Measurements from ENCODE around the gene ABHD16B.

Gene ABHD16B

DNA sequence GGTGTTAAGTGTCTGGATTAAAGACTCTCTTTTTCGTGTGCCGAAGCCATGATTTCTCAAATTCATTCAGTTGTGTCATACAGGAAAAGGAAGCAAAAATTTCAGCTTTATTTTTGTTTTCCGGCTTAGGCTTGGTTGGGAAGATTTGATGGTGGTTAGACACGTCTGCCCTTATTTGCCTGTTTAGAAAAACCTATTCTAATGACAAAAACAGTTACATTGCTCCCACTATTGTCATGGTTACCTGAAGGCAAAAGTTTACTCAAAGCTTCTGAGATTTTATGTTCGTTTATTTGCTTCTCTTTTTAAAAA lies 34.6 kb downstream of the ABHD16B start:
- DNase-seq (ENCODE audit: low read depth): no peak

DNA sequence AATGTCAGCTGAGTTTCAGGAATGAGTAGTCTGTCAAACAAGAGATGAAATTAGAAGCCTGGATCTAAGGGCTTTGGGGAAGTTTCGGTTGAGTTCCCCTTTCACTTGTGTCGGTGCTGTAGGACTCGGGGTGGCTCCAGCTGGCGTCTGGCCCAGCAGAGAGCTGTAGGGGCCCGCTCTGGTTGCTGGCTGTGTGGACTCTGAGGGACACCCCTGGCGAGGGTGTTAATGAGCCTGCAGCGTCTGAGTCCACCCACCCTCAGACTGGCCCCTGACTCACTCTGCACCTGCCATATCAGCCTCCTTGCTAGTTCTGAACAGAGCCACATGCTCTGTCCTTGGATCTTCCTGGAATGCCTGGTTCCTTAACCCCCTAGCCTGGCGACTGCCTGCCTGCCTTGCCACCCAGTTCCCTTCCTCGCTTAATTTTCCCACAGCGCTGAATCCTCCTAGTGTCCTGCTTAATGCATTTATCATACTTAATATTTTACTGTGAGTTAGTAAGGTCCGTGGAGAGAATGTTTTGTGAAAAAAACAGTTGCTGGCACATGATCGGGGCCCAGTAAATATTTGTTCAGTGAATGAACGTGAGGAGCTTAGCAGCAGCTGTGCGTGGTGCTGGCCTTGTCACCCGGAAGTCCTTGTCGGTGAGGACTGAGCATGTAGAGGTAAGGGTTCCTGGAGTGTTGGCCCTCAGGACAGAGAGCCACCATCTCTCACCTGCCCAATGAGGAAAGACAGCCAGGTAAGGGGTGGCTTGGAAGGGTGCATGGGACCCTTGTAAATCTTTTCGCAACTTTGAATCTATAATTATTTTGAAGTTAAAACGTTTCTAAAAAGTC lies 35.2 kb downstream of the ABHD16B start:
- DNase-seq (ENCODE audit: low read depth): no peak

DNA sequence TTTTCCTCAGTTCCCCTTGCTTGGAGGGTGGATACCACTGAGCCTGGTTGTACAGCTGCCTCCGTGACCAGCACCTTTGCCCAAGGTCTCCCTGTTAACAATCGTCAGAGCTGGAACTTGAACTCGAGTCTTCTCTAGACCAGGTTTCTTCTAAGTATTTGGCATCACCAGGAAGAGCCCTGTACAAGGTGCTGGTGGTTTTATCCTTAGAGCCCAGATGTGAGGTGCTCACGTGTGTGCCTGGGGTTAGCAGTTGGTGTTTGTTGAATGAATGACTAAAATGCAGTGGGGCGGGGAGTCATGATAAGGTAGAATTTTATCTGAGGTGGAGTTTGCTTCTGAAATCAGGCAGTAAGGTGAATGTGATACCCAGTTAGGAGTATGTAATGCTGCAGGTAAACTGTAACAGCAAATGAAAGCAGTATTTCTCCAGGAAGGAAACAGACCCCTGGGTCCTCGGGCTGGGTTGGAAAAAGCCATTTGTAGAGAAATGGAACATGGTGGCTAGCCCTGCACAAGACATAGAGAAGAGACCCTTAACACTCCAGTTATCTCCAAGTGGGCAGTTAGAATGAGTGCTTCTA lies 36.8 kb downstream of the ABHD16B start:
- DNase-seq (ENCODE audit: low read depth): no peak

DNA sequence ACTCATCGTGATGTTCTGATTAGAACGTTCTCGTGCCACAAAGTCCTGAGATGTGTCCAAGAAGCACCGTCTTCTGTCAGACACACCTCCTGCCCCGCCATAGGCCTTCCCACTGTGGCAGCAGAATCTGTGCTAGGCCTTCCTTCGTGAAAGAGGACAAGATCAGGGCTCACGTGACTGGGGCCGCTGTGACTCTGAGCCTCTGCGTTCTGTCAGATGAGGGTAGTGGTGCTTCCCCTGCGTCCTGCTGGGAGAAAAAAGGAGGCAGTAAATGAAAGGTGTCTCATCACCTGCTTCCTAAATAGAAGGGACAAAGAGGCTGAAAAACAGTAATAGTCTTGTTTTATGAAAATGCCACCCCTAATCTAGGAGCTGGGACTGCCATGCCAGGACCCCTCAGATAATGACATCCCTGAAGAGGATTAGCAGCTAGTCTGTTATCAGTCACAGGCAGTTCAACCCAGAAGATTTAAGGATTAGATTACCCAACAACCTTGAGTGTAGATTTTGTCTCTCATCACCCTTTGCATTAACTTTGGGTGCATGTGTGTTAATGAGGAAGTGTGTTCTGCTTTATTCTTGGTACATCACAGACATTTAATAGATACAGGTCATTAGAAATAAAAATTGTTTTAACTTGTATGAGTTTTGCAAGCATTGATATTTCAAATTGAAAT lies 37.7 kb downstream of the ABHD16B start:
- DNase-seq (ENCODE audit: low read depth): no peak

DNA sequence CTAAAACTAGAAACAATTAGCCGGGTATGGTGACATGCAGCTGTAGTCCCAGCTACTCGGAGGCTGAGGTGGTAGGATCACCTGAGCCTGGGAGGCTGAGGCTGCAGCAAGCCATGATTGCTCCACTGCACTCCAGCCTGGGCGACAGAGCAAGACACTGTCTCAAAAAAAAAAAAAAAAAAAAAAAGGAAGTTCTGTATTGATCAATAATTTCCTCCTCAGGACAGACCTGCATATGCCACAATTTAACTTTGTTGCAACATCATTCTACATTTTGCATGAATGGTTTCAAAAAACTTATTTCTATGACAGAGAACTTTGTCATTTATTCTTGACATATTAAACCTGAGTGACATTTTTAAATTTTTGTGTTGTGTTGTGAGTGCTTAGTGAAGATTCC lies 39.1 kb downstream of the ABHD16B start:
- DNase-seq (ENCODE audit: low read depth): no peak

DNA sequence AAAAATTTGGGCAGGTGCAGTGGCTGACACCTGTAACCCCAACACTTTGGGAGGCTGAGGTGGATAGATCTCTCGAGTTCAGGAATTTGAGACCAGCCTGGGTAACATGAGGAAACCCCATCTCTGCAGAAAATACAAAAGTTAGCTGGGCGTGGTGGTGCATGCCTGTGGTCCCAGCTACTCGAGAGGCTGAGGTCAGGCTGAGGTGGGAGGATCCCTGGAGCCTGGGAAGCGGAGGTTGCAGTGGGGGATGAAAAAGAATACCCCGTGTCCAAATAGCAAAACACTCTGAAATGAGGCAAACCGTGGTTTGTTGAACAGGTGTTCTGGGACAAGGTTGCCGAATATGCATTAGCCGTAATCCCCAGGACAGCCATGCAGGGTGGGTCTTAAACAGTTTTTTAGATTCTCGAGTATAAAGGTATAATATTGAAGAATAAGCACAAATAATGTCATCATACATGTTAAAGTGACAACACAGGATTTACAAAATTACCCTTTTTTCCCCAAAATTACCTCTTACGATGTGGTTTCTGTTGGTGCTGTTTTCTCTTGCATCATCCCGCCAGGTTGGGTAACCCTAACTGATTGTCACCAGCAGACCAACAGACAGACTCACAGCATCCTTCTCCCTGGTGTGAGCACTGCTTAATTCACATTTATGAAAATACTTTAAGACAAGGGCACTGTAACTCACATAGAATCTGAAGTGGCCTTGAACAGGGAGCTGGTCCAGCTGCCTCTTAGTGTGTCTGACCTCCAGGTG lies 42.7 kb downstream of the ABHD16B start:
- no peak for DNase-seq (ENCODE audit: low read depth)

DNA sequence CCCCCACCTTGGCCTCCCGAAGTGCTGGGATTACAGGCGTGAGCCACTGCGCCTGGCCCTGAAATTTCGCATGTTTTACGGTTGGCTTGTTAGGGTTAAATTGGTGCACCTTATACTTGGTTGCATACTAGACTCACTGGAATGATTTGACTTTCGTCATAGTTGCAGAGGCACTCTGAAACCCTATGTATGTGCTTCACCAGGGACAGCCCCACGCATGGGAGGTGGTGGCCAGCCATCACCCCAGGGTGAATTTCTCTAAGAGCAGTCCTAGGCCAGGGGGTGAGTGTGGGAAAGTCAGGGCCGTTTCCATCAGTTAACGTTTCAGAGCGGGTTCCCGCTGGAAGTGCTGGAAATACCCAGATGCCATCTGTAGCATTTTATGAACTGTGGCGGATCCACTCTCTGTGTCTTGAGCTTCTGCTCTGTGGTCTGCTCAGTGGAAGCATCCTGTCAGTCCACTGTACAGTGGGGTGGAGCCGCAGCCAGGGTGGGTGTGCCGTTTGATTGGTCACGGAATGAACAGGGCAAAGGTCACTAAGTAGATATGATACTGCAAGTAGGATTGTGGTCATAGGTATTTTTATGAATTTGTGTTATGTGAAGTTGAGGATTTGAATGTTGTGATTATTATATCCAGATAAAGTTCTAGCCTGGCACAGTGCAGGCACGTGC lies 46.8 kb downstream of the ABHD16B start:
- DNase-seq (ENCODE audit: low read depth): no peak

DNA sequence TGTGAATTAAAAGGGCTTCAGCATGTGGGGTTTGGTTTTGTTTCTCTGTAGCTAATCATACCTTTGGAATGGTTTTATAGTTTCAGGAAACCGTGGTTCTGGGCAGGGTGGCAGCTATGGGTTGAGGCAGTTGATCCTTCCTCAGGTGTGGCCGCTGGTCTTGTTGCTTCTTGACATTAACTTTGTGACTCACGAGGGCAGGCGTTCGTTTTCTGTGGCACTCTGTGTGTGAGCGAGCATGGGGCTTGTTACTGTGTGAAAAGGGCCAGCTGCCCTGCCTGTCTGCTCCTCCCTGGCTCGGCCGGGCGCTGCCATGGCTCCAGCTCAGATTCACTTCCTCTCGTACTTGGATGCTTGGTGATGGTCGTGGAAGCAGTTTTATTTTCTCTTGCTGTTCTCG lies 49.9 kb downstream of the ABHD16B start:
- DNase-seq (ENCODE audit: low read depth): no peak

Data from stromal cell of bone marrow (primary cell).